Smooth muscle cell (in vitro differentiated cells): Measurements from ENCODE around the gene HS6ST3. TPM values are rescaled to one million over a fixed set of nuclear protein-coding genes. Genes with fewer than 3 reads are reported as not detected.

Source experiments
- DNase-seq: peaks from one replicate; lab custom pipeline; 2025; ENCODE audit not compliant: unreplicated experiment; lab: John Stamatoyannopoulos, UW
- H2AFZ ChIP-seq: fragments of 200-600 bp; sonication (generic); 2 replicates; pipeline ENCODE4 v1.6.0; 2016; ENCODE audit warnings: antibody characterized with exemption, low read depth, mild to moderate bottlenecking
- H3F3A ChIP-seq: fragments of 200-600 bp; sonication (generic); 2 replicates; pipeline ENCODE4 v1.6.0; 2017; ENCODE audit warnings: antibody characterized with exemption, low read depth
- H3K27ac ChIP-seq: fragments of 200-600 bp; sonication (generic); 2 replicates; pipeline ENCODE4 v1.5.1; 2016; ENCODE audit warnings: low read depth, mild to moderate bottlenecking
- H3K27me3 ChIP-seq: fragments of 200-600 bp; sonication (generic); 2 replicates; pipeline ENCODE4 v1.6.1; 2016; ENCODE audit warnings: low read depth, mild to moderate bottlenecking
- H3K36me3 ChIP-seq: fragments of 200-600 bp; sonication (generic); 2 replicates; pipeline ENCODE4 v1.5.1; 2016; ENCODE audit warnings: low read depth
- H3K4me1 ChIP-seq: fragments of 200-600 bp; sonication (generic); 2 replicates; pipeline ENCODE4 v1.5.1; 2016; ENCODE audit warnings: low read depth
- H3K4me2 ChIP-seq: fragments of 200-600 bp; sonication (generic); 2 replicates; pipeline ENCODE4 v1.6.0; 2016; ENCODE audit warnings: mild to moderate bottlenecking
- H3K4me3 ChIP-seq: fragments of 200-600 bp; sonication (generic); 2 replicates; pipeline ENCODE4 v1.5.1; 2016; ENCODE audit warnings: mild to moderate bottlenecking
- H3K79me2 ChIP-seq: fragments of 200-600 bp; sonication (generic); 2 replicates; pipeline ENCODE4 v1.6.0; 2016; ENCODE audit warnings: low read depth, mild to moderate bottlenecking
- H3K9ac ChIP-seq: fragments of 200-600 bp; sonication (generic); 2 replicates; pipeline ENCODE4 v1.6.0; 2016; ENCODE audit warnings: low read depth
- H3K9me3 ChIP-seq: fragments of 200-600 bp; sonication (generic); replicated peaks from 2 replicates; pipeline ENCODE4 v1.5.1; 2016; ENCODE audit warnings: low read depth
- H4K20me1 ChIP-seq: fragments of 200-600 bp; sonication (generic); 2 replicates; pipeline ENCODE4 v1.6.0; 2016; ENCODE audit warnings: low read depth
- CTCF ChIP-seq: fragments of 200-600 bp; sonication (generic); IDR thresholded peaks from 2 replicates; pipeline ENCODE4 v1.5.1; 2017; ENCODE audit warnings: borderline replicate concordance, mild to moderate bottlenecking, antibody characterized with exemption; ENCODE audit not compliant: insufficient read depth, poor library complexity, severe bottlenecking
- WGBS: methylation state at CpG from one replicate; pipeline ENCODE4 v1.1.7; 2016; ENCODE audit warnings: low lambda C conversion rate; 5-methylcytosine and 5-hydroxymethylcytosine counted together
- polyA plus RNA-seq: library from polyadenylated mRNA; unstranded; fragments of >200 nt; fragmentation: Nextera tagmentation; extraction: Ambion mirVana; gene quantifications from 2 replicates; pipeline ENCODE4 v1.2.1, GENCODE V29; 2016
- total RNA-seq: library from RNA; depleted of rRNA; stranded (reverse); fragments of >200 nt; gene quantifications from 2 replicates; pipeline ENCODE4 v1.2.3, GENCODE V29; 2014

The HS6ST3 gene
- total and polyA plus RNA-seq, 2 experiments from 2014 or later, result 0.09 TPM; not detected in 1

DNA sequence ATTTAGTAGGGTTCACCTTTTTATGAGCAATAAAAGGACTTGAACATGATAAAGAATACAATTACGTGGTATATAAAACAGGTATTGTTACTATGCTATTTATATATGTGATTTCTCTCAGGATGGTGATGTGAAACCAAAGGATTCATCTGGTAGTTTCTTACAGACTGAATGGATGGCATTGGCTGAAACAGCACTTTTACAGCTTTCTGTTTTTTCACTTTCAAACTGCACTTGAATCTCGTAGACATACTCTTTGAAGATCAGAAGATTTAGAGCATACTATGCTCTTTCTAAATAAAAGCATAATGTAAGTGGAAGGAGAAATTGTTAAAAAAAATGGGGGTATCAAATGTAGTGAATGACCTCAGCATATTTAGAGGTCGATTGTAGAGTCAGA, 354.8 kb downstream of the HS6ST3 start:
- Histone ChIP-seq H3K27me3 (no peaks in the 10 kb centered on the region), H4K20me1 (no peaks in the 10 kb centered on the region), H3K79me2 (no peaks in the 10 kb centered on the region), H3F3A (no peaks in the 10 kb centered on the region), H3K9ac (no peak overlapping the region), H3K36me3 (no peaks in the 10 kb centered on the region), H3K4me2 (no peak overlapping the region), H3K9me3 (no peaks in the 10 kb centered on the region), H3K4me3 (no peak overlapping the region), H3K27ac (no peak overlapping the region), H2AFZ (no peak overlapping the region), H3K4me1 (no peaks in the 10 kb centered on the region)
- TF ChIP-seq CTCF, result no peak
- DNase-seq, result no peak
- 72% methylated on average over 3 of the region's 3 CpGs for WGBS

- H3K27ac ChIP-seq, result no peak overlapping the region
- no peaks in the 10 kb centered on the region for H3K27me3 ChIP-seq
- no peak overlapping the region for H3K4me2 ChIP-seq
- H3K79me2 ChIP-seq, result no peaks in the 10 kb centered on the region
- H3K4me1 ChIP-seq, result no peaks in the 10 kb centered on the region
- no peak for DNase-seq
- no peaks in the 10 kb centered on the region for H3F3A ChIP-seq
- H3K9ac ChIP-seq, result no peak overlapping the region
- no peaks in the 10 kb centered on the region for H3K36me3 ChIP-seq
- no peaks in the 10 kb centered on the region for H4K20me1 ChIP-seq
- 86% methylated on average over 1 of the region's 1 CpG for WGBS
- H3K4me3 ChIP-seq, result no peak overlapping the region
- TF ChIP-seq CTCF, result no peak
- H2AFZ ChIP-seq, result no peak overlapping the region
- H3K9me3 ChIP-seq, result no peaks in the 10 kb centered on the region
Measured at GRCh38 chr13:96449920-96450319, 360.0 kb downstream of the HS6ST3 start.

DNA sequence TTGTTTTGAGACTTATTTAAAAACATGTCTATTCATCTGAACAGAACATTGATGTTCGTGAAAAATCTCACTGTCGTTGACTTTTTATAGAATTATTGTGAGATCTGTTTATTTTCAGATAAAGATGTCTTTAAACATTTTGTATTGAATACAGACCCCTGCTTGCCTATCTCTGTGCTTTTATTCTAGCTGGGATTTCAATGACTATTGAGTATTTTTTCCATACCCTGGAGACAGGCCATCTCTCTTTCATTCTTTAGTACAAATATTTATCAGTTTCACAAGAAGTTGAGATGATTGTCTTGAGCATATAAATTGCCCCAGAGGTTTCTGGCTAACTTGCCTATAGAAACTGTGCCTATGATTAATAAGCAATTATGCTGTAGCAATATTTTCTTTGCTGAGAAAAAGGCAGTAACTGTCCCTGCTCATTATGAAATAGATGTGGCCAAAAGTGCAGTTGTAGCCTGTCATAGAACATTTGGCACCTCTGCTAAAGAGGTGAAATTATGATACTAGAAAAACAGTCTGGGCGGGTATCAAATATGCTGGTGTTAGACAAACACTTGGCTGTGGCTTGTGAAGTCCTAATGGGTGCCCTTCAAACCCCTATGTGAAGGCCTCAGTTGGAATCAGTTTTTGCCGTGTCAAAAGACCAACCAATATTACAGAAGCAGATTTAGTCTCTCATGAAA, 360.6 kb downstream of the HS6ST3 start:
- no peaks in the 10 kb centered on the region for H3K4me1 ChIP-seq
- no peaks in the 10 kb centered on the region for H4K20me1 ChIP-seq
- no peaks in the 10 kb centered on the region for H3K79me2 ChIP-seq
- no peak for DNase-seq
- H3F3A ChIP-seq, result no peaks in the 10 kb centered on the region
- no peak overlapping the region for H3K4me2 ChIP-seq
- no peak overlapping the region for H3K9ac ChIP-seq
- H3K9me3 ChIP-seq, result no peaks in the 10 kb centered on the region
- 89% methylated on average over 4 of the region's 4 CpGs for WGBS
- no peaks in the 10 kb centered on the region for H3K36me3 ChIP-seq
- TF ChIP-seq CTCF, result no peak
- H2AFZ ChIP-seq, result no peak overlapping the region
- no peaks in the 10 kb centered on the region for H3K27me3 ChIP-seq
- H3K27ac ChIP-seq, result no peak overlapping the region
- no peak overlapping the region for H3K4me3 ChIP-seq

DNA sequence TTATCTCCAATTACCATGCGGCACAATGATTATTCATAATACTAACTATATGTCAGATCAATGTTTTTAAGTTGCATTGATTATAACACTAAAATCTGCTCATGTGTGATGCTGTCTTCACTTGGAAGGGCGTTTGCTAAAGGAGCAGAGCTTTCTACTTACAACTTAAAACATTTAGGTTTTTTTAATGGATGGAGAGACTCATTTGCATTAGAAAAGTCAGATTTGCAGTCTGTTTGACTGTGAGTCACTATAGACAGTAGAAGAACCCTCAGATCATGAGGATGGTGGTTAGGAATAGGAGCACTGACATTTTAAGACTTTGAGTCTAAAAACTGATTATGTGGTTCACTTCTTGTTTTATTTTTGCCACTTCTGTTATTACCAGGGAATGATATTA, 364.6 kb downstream of the HS6ST3 start:
- no peaks in the 10 kb centered on the region for H3F3A ChIP-seq
- no peaks in the 10 kb centered on the region for H3K9me3 ChIP-seq
- H3K79me2 ChIP-seq, result no peaks in the 10 kb centered on the region
- DNase-seq, result no peak
- H4K20me1 ChIP-seq, result no peaks in the 10 kb centered on the region
- H3K36me3 ChIP-seq, result no peaks in the 10 kb centered on the region
- H3K4me2 ChIP-seq, result no peak overlapping the region
- H3K4me3 ChIP-seq, result no peak overlapping the region
- H2AFZ ChIP-seq, result no peak overlapping the region
- H3K4me1 ChIP-seq, result no peaks in the 10 kb centered on the region
- TF ChIP-seq CTCF, result no peak
- no peaks in the 10 kb centered on the region for H3K27me3 ChIP-seq
- no peak overlapping the region for H3K9ac ChIP-seq
- H3K27ac ChIP-seq, result no peak overlapping the region
- 34% methylated on average over 2 of the region's 2 CpGs for WGBS
